K562 (cell line): Measurements from ENCODE around the gene DENND5B. TPM values are rescaled to one million over a fixed set of nuclear protein-coding genes. Genes with fewer than 3 reads are reported as not detected.

ENCODE experiments used
- ATAC-seq: fragments of 200-7000 bp; cut with Tn5 transposase; 3 replicates; pipeline ENCODE4 v1.9.1; 2020; ENCODE audit warnings: moderate library complexity
- BruUV-seq: library from RNA; stranded (reverse); fragments of 400-500 nt; replicated peaks from 2 replicates; lab custom pipeline; 2021; lab: Mats Ljungman, UMichigan
- CTCF ChIA-PET: fragments of 300-600 bp; formaldehyde crosslinking; extraction: SDS; loops from one replicate; lab custom pipeline; 2021; ENCODE audit warnings: low intra/inter-chr PET ratio; lab: Yijun Ruan, JAX
- POLR2A ChIA-PET: fragments of 300-600, 350-650 bp; sonication (Branson Sonifier 250); formaldehyde crosslinking; extraction: SDS; loops from one replicate; lab custom pipeline; 2021; ENCODE audit warnings: antibody characterized with exemption, inconsistent platforms; lab: Yijun Ruan, JAX
- DNase-seq, 4 experiments: peaks; one replicate each; pipeline versions ENCODE4 v3.0.0 to v3.0.0-alpha.2; 2011 to 2018; ENCODE audit warnings: low spot score in 3 of 4, mixed read lengths in 3 of 4; ENCODE audit errors: extremely low read depth in 1 of 4
- FAIRE-seq: peaks from 2 replicates; lab custom pipeline; 2011; peaks lifted over from hg19 to GRCh38; lab: Jason Lieb, UNC
- H2AFZ ChIP-seq: 2 replicates; pipeline ENCODE4 v1.6.0; 2011; ENCODE audit warnings: low read depth, low read length, control low read depth, inconsistent platforms
- H3K27ac ChIP-seq: fragments of 200-600 bp; 3 replicates; pipeline ENCODE4 v1.8.0; 2011; ENCODE audit warnings: low read depth, mild to moderate bottlenecking, control low read depth, inconsistent platforms, low read length, moderate library complexity, mixed read lengths; ENCODE audit errors: extremely low read depth
- H3K27me3 ChIP-seq, 2 experiments: fragments of 300-600 bp in 1 of 2; 2 replicates in 1 of 2; 3 replicates in 1 of 2; pipeline versions ENCODE4 v1.6.0 to v1.8.0; 2011; ENCODE audit warnings: inconsistent platforms in 2 of 2, low read length in 2 of 2, mild to moderate bottlenecking in 1 of 2, mixed read lengths in 1 of 2, moderate library complexity in 1 of 2; ENCODE audit not compliant: control insufficient read depth in 2 of 2, insufficient read depth in 2 of 2
- H3K36me3 ChIP-seq: fragments of 300-600 bp; 3 replicates; pipeline ENCODE4 v1.8.0; 2011; ENCODE audit warnings: mild to moderate bottlenecking, low read length, inconsistent platforms; ENCODE audit not compliant: control insufficient read depth, insufficient read depth
- H3K4me1 ChIP-seq, 2 experiments: fragments of 200-600 bp in 1 of 2; replicated peaks in 1 of 2; 2 replicates in 1 of 2; 3 replicates in 1 of 2; pipeline versions ENCODE4 v1.5.1 to v1.8.0; 2011; ENCODE audit warnings: inconsistent platforms in 2 of 2, low read length in 2 of 2, mild to moderate bottlenecking in 1 of 2, mixed read lengths in 1 of 2, moderate library complexity in 1 of 2; ENCODE audit not compliant: control insufficient read depth in 2 of 2, insufficient read depth in 2 of 2
- H3K4me2 ChIP-seq: 2 replicates; pipeline ENCODE4 v1.6.1; 2011; ENCODE audit warnings: low read length, control low read depth, inconsistent platforms, mixed read lengths; ENCODE audit not compliant: insufficient read depth
- H3K4me3 ChIP-seq: fragments of 200-600 bp; sonication (generic), shearing (Covaris generic); 2 replicates; pipeline ENCODE4 v1.5.1; 2016; ENCODE audit warnings: control low read depth, inconsistent platforms
- H3K79me2 ChIP-seq: fragments of 200-600 bp; 3 replicates; pipeline ENCODE4 v1.8.0; 2011; ENCODE audit warnings: low read length, inconsistent platforms; ENCODE audit not compliant: control insufficient read depth, insufficient read depth
- H3K9ac ChIP-seq, 2 experiments: 2 replicates each; pipeline versions ENCODE4 v1.6.0 to v1.6.1; 2011; ENCODE audit warnings: low read depth in 2 of 2, low read length in 2 of 2, control low read depth in 1 of 2, inconsistent platforms in 1 of 2, mild to moderate bottlenecking in 1 of 2, mixed read lengths in 1 of 2; ENCODE audit not compliant: insufficient read depth in 1 of 2
- H3K9me1 ChIP-seq: one replicate; pipeline ENCODE4 v1.6.0; 2011; ENCODE audit warnings: inconsistent platforms, mild to moderate bottlenecking, low read length, moderate library complexity; ENCODE audit not compliant: control insufficient read depth, insufficient read depth
- H3K9me3 ChIP-seq: replicated peaks from 2 replicates; pipeline ENCODE4 v1.5.1; 2011; ENCODE audit warnings: low read depth, low read length, inconsistent platforms; ENCODE audit not compliant: control insufficient read depth, insufficient read depth
- H4K20me1 ChIP-seq: replicated peaks from 2 replicates; pipeline ENCODE4 v1.6.1; 2011; ENCODE audit warnings: low read length, inconsistent platforms, mixed read lengths; ENCODE audit not compliant: control insufficient read depth, insufficient read depth
- CBFB ChIP-seq: sonication (generic); formaldehyde crosslinking; IDR thresholded peaks from 2 replicates; pipeline ENCODE4 v1.4.0; 2020; ENCODE audit warnings: mild to moderate bottlenecking, missing genetic modification reagents
- NFIX ChIP-seq: fragments of 250-450 bp; sonication (Bioruptor Pico); IDR thresholded peaks from 2 replicates; pipeline ENCODE4 v1.4.0; 2020; ENCODE audit warnings: low read depth, mild to moderate bottlenecking, moderate library complexity
- PCBP1 ChIP-seq: fragments of 200-400 bp; formaldehyde crosslinking; IDR thresholded peaks from 2 replicates; pipeline ENCODE4 v1.6.1; 2018; ENCODE audit warnings: mild to moderate bottlenecking, low read depth, low read length; ENCODE audit not compliant: poor library complexity, severe bottlenecking
- PHF8 ChIP-seq: fragments of 200-600 bp; sonication (generic); IDR thresholded peaks from 2 replicates; pipeline ENCODE4 v1.6.1; 2012; ENCODE audit warnings: mixed run types, mild to moderate bottlenecking, inconsistent platforms, low read length, moderate library complexity, borderline replicate concordance
- PRMT5 ChIP-seq: sonication (generic); formaldehyde crosslinking; IDR thresholded peaks from 2 replicates; pipeline ENCODE4 v1.5.0; 2020; ENCODE audit warnings: missing genetic modification reagents
- PURB ChIP-seq: sonication (generic); formaldehyde crosslinking; IDR thresholded peaks from 2 replicates; pipeline ENCODE4 v1.9.0; 2021; ENCODE audit warnings: low read depth, mild to moderate bottlenecking, missing genetic modification reagents
- SMARCB1 ChIP-seq: IDR thresholded peaks from 2 replicates; pipeline ENCODE4 v1.6.1; 2011; ENCODE audit warnings: improper control_type of control experiment, low read depth; ENCODE audit not compliant: insufficient read length
- SMC3 ChIP-seq: conservative IDR thresholded peaks from 2 replicates; pipeline ENCODE4 v1.6.1; 2011; ENCODE audit warnings: low read depth, low read length, improper control_type of control experiment; ENCODE audit not compliant: insufficient read depth
- TBP ChIP-seq: optimal IDR thresholded peaks from 2 replicates; pipeline ENCODE3; 2011; ENCODE audit warnings: low read depth, low read length, improper control_type of control experiment
- WGBS: fragments of 100-300 bp; shearing (Covaris generic); methylation state at CpG from one replicate; pipeline ENCODE4 v1.1.6; 2016; ENCODE audit warnings: low coverage, mixed read lengths; ENCODE audit not compliant: insufficient coverage; ENCODE audit errors: missing lambda C conversion rate; 5-methylcytosine and 5-hydroxymethylcytosine counted together
- in situ Hi-C: fragments of 300-500 bp; cut with MboI; formaldehyde crosslinking; loops from 4 replicates; pipeline ENCODE4 v1.15.0; 2018; ENCODE audit warnings: inconsistent platforms, mixed read lengths
- intact Hi-C: fragments of 100-400 bp; cut with micrococcal nuclease; formaldehyde crosslinking; loops from 2 replicates; pipeline ENCODE4 v1.14.2; 2022
- polyA plus RNA-seq, 8 experiments: library from polyadenylated mRNA; depleted of rRNA in 4 of 8; stranded (reverse) in 5 of 8; unstranded in 3 of 8; fragments of >200 nt; fragmentation: Nextera tagmentation in 2 of 8; fragmentation: Illumina TruSeq in 1 of 8; extraction: Ambion mirVana in 2 of 8; extraction: Trizol in 1 of 8; gene quantifications; 2 replicates each; pipeline versions ENCODE4 v1.2.1 to v1.2.3, GENCODE V29; 2011 to 2014; ENCODE audit warnings: inconsistent platforms in 1 of 8, missing spikeins in 1 of 8
- total RNA-seq, 7 experiments: library from RNA; depleted of rRNA in 6 of 7; stranded (reverse); fragments of >200 nt in 6 of 7; fragmentation: Illumina TruSeq in 2 of 7; extraction: Trizol in 2 of 7; gene quantifications; 2 replicates each; pipeline versions ENCODE4 v1.2.1 to v1.2.3, GENCODE V29; 2011 to 2021; ENCODE audit warnings: low replicate concordance in 1 of 7
- TF ChIP-seq, protein P1 (sequence below): fragments of 250-450 bp; sonication (Bioruptor Pico); IDR thresholded peaks from 2 replicates; pipeline ENCODE4 v1.5.0; 2021
- TF ChIP-seq, protein P2 (sequence below): fragments of 250-450 bp; sonication (Bioruptor Pico); IDR thresholded peaks from 2 replicates; pipeline ENCODE4 v1.8.0; 2021; ENCODE audit warnings: moderate library complexity, mild to moderate bottlenecking, inconsistent platforms

DENND5B gene
- total and polyA plus RNA-seq, 9 of the 15 experiments (the other 6 are each of a cell fraction or from before 2014, with no cell fraction given) = 0.99 to 6.0 (median 3.6) TPM

DNA sequence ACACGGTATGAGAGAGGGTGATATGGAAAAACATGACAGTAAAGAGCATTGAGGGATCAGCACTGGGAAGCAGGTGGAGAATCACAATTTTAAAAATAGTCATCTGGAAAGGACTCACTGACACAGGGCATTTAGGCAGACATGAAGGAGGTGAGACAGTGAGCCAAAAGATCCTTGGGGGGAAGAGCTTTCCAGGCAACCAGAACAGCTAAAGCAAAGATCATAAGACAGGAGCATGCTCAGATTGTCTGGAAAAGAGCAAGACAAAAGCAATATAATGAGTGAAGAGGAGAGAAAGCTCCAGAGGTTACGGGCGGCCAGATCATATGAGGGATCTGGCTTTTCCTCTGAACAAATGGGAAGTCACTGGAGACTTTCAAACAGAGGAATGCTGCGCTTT, 63.9 kb downstream of the DENND5B start:
- TF ChIP-seq SMARCB1 = no peak
- TF ChIP-seq PURB (CRISPR knock-in tag) = no peak
- no peak for TF ChIP-seq PCBP1
- no peak for TF ChIP-seq NFIX (CRISPR knock-in tag)
- TF ChIP-seq PHF8 = no peak
- TF ChIP-seq, protein P1, sequence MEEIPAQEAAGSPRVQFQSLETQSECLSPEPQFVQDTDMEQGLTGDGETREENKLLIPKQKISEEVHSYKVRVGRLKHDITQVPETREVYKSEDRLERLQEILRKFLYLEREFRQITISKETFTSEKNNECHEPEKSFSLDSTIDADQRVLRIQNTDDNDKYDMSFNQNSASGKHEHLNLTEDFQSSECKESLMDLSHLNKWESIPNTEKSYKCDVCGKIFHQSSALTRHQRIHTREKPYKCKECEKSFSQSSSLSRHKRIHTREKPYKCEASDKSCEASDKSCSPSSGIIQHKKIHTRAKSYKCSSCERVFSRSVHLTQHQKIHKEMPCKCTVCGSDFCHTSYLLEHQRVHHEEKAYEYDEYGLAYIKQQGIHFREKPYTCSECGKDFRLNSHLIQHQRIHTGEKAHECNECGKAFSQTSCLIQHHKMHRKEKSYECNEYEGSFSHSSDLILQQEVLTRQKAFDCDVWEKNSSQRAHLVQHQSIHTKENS (CRISPR knock-in tag) = no peak
- no peak for TF ChIP-seq TBP
- TF ChIP-seq CBFB (CRISPR knock-in tag) = no peak
- no peak for TF ChIP-seq PRMT5 (CRISPR knock-in tag)
- TF ChIP-seq SMC3 = no peak
- TF ChIP-seq, protein P2, sequence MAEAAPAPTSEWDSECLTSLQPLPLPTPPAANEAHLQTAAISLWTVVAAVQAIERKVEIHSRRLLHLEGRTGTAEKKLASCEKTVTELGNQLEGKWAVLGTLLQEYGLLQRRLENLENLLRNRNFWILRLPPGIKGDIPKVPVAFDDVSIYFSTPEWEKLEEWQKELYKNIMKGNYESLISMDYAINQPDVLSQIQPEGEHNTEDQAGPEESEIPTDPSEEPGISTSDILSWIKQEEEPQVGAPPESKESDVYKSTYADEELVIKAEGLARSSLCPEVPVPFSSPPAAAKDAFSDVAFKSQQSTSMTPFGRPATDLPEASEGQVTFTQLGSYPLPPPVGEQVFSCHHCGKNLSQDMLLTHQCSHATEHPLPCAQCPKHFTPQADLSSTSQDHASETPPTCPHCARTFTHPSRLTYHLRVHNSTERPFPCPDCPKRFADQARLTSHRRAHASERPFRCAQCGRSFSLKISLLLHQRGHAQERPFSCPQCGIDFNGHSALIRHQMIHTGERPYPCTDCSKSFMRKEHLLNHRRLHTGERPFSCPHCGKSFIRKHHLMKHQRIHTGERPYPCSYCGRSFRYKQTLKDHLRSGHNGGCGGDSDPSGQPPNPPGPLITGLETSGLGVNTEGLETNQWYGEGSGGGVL (CRISPR knock-in tag) = no peak
- Histone ChIP-seq H3K9ac (no peak overlapping the region), H3K4me2 (no peak overlapping the region), H3K9me3 (no peaks in the 10 kb centered on the region), H3K36me3 (no peaks in the 10 kb centered on the region), H2AFZ (no peak overlapping the region), H4K20me1 (no peaks in the 10 kb centered on the region), H3K4me3 (no peak overlapping the region), H3K79me2 (no peaks in the 10 kb centered on the region), H3K27me3 (peaks cover 6 to 23% of the 10 kb centered on the region in 2 experiments; a peak in 4 of 5 replicates), H3K9me1 (no peaks in the 10 kb centered on the region), H3K27ac (no peak overlapping the region), H3K4me1 (no peaks in the 10 kb centered on the region)
- ChIA-PET POLR2A (no interaction called here), CTCF (no interaction called here)
- in situ Hi-C loops (no loop called here), intact Hi-C loops (no loop called here)
- WGBS = 4% methylated on average over 4 of the region's 4 CpGs
- BruUV-seq = no TSS peak
- ATAC-seq (no peak), FAIRE-seq (no peak), DNase-seq (no peak)
